GM21447 (cell line): ENCODE data around the gene IWS1.
"Not testable (repeated sequence)": the region's sequence is repeated elsewhere in the genome, so short reads cannot be mapped to it uniquely, and the experiment has no call there.

Experiments
- ATAC-seq: cut with Tn5 transposase; IDR thresholded peaks from one replicate; pipeline ENCODE4 v1.9.1; 2021; ENCODE audit not compliant: unreplicated experiment

Gene IWS1

GRCh38 chr2:127529416-127529815, 3.1 kb upstream of the IWS1 start:
- not testable (repeated sequence) for ATAC-seq

GRCh38 chr2:127528487-127528886, 2.2 kb upstream of the IWS1 start:
- no peak for ATAC-seq

DNA sequence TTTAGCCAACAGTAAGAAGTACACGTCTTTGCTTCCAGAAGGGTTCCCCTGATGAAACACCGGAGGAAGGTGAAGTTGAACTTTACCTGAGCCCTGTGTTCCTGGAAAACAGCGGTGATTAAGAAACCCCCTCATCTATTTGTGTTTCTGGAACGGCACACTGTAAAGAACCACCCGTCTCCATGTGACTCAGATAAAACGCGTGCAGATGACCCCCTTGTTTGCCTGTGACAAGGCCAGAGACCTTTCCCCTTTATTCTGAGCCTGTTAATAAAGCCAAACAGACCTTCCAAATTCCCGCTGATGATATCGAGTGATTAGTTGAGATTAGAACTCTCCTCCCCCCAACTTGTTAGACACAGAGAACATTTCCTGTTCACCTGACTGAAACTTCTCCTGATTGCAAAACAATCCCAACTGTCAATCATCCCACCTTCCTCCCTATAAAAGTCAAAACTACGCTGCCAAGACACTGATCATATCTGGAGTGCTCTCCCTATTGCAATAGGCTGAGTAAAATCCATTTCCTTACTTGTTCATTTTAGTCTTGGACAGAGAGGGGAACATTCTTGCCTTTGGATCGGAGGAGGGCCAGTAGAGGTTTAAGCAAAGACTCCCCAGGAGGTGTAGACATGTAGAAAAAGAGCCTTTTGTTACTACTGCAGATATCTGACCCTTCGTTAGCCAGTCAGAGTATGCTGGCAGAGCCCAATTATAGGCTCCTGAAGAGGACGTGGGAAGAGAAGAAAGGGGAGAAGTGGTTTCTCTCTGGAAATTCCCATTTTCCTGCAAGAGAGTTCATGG, 914 bp upstream of the IWS1 start:
- peak; percentile 9 for ATAC-seq

DNA sequence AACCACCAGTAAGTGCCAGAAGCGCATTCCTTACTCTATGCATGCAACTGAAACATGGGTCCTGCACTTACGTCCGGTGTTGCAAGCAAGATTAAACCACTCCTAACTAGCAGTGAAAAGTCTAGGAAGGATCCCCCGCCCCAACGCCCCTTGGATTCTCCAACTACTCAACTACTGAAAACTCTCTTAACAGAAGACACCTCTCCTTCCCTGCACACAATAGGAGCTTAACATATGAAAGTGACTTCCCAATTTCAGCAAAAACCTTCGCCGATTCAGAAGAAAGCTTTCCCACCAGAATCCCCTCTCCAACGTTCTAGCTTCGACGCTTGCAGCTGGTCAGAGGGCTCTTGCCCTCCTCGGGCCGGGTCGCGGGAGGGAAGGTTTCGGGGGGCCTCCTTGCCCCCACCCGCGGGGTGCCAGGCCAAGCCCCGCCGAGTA, 578 bp downstream of the IWS1 start:
- ATAC-seq, result peak; percentile 21

DNA sequence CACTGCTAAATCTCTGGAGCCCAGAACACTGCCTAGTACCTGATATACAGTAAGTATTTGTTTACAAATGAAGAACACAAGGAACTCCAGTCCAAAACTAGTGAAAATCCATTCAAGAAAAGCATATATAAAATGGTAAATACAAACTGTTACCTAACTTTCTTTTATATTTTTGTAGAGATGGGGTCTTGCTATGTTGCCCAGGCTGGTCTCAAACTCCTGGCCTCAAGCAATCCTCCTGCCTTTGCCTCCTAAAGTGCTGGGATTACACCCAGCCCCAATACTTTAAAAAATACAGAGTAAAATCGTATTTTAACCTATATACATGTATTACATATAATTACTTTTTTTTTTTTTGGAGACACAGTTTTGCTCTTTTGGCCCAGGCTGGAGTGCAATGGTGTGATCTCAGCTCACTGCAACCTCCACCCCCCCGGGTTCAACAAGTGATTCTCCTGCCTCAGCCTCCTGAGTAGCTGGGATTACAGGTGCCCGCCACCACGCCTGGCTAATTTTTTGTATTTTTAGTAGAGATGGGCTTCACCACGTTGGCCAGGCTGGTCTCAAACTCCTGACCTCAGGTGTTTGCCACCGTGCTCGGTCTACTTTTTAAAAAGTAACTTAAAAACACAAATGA, 2.0 kb downstream of the IWS1 start:
- not testable (repeated sequence) for ATAC-seq

DNA sequence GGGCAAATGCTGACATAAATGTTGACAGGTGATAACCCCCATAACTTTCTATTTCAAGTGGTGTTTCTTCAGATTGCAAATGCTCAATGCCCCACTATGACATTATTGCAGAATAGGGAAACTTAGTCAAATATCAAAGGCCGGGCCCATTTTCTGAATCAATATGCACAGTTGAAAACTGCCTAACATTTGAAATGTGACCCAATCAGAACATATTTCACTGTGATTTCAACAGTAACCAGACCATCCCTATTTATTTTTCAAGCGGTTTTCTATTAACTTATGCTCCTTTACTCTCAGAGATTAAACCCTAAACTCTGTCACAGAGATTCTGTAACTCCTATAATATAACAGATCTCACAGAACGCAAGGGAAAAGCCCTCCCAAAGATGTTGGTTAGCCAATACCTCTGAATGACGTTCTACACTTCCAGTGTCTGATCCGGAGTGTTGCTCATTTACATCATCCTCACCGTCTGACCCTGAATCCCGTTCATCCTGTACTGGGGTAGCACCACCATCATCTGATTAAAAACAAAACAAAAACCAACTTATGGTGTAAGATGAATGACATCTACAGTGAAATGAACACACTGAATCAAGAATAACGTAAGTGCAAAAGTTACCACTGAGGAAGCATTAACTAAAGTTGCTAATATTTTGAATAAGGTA, 2.9 kb downstream of the IWS1 start:
- ATAC-seq, result no peak

- ATAC-seq, result no peak
Measured at GRCh38 chr2:127520424-127520823, 5.9 kb downstream of the IWS1 start.

DNA sequence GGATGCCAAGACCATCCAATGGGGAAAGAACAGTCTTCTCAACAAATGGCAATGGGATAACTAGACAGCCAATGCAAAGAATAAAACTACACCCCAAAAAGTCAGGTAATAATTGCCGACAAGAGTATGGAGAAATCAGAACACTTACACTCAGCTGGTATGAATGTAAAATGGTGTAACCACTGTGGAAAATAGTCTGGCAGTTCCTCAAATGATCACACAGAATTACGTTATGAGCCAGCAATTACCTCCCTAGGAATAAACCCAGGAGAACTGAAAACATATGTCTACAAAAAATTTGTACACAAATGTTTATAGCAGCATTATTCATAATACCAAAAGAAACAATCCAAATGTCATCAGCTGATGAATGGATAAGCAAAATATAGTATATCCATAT, 8.8 kb downstream of the IWS1 start:
- no peak for ATAC-seq

DNA sequence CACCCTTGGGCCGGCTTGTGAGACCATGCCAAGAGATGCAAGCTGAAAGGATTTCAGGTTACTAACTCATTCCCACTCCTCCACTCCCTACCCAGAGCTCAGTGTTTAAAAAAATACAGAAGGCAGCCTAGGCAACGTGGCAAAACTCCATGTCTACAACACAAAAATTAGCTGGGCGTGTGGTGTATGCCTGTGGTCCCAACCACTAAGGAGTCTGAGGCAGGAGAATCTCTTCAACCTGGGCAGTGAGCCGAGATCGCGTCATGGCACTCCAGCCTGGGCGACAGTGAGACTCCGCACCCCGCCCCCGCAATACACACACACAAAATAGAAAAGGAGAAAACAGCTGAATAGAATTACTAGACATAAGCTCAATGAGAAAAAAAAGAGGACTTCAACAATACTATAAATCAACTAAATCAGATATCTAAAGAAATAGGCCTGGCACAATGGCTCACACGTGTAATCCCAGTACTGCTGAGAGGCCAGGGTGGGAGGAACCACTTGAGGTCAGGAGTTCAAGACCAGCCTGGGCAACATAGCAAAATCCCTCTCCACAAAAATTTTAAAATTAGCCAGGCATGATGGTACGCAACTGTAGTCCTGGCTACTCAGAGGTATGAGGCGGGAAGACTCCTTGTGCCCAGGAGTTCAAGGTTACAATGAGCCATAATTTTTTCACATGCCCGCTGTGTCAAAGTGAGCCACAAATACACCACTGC, 10.1 kb downstream of the IWS1 start:
- ATAC-seq, result no peak

DNA sequence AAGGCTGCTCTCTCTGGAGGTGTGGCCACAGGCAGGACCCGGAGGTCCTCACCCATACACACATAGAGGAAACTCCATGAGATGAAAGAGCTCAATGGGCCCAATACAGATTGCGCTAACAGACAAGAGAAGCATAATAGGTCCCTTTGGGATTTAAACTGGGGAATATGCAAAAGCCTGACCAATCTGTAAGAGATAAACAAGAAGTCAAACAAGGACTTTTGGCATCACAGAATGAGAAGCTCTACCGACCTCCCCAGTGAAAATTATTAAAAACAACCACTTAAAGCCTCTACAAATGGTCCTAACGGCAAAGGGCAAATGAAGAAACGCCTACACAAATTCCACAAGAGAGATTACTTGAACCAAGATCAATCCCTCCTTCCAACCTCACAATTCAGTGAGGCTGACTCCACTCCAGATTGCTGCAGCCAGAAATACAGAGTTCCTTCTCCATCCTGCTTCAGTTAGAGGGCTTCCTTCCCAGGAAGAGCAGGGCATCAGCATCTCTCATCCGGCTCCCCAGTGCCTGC, 10.8 kb downstream of the IWS1 start:
- ATAC-seq, result no peak

GRCh38 chr2:127514485-127514884, 11.8 kb downstream of the IWS1 start:
- ATAC-seq, result no peak

DNA sequence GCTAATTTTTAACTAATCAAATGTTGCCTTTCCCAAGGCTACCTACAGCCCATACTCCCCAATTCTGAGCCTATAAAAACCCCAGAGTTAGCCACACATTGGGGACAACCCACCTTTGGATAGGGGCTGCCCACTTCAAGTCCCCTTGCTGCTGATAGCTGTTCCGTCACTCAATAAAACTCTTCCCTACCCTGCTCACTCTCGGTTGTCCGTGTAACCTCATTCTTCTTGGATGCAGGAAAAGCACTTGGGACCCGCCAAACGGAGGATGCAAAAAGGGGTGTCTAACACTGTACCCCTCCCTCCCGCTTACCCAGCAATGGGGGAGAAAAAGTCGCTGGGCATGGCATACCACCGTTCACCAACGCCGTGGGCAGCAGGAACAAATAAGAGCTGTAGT, 12.2 kb downstream of the IWS1 start:
- ATAC-seq, result no peak

GRCh38 chr2:127512362-127512761, 13.9 kb downstream of the IWS1 start:
- ATAC-seq, result no peak

GRCh38 chr2:127511917-127512316, 14.4 kb downstream of the IWS1 start:
- ATAC-seq, result no peak

DNA sequence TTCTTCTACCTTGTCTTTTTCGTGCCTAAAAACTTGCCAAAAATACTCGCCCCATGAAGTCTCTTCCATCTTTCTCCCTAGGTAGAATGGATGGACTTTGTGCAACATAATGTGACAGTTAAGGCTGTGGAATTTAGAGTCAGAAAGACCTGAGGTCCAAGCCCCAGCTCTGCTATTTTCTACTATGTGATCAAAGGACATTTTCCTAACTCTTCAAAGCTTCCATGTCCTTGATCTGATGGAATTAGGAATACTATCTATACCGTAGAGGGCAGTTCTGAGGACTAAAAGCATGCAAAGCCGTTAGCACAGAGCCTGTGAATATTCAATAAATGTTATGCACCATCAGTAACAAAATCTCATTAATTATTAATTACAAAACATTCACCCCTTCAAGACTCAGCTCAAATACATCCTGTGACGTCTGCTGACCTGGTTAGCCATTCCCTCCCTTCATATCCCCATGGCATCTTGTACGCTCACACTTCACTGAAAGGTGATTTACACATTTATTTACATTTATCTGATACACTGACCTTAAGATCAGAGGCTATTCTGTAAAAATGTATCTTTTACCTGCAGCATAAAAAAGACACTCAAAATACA, 15.1 kb downstream of the IWS1 start:
- ATAC-seq, result no peak

GRCh38 chr2:127510073-127510472, 16.2 kb downstream of the IWS1 start:
- ATAC-seq, result no peak

GRCh38 chr2:127508631-127509034, 17.7 kb downstream of the IWS1 start:
- ATAC-seq, result peak; percentile 61

DNA sequence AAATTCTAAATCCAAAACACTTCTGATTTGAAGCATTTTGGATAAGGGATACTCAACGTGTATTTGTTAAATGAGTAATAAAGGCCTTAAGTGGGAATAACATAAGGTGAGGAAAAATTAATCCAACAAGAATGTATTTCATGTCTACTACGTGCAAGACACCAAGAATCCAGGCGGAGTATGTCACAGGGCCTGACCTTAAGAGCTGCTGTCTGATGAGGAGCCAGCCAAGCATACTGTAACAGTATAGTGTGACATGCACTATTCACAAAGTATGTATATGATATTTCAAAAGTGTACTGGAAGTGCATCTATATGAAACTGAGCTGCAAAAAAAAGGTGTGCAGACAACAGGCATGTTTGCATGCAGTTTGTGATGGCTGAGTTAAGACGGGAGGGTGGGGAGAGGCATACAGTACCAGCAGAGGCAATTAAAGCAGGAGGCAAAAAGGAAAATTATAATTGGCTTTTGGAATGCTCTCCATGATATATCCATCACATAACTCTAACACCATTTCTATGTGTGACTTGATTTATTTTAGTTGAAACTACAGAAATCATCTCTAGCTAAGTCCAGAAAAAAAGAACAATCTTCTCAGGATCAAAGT, 18.2 kb downstream of the IWS1 start:
- no peak for ATAC-seq

GRCh38 chr2:127506510-127506909, 19.8 kb downstream of the IWS1 start:
- ATAC-seq, result no peak
